ENCODE results near the gene PTPRA.

PTPRA gene

GRCh38 chr20:2835331-2835796 lies 37.9 kb upstream of the PTPRA start:
- no peak for TF ChIP-seq CTCF (IDR thresholded peaks at IDR 0.05; ENCODE audit: low read depth, low read length)

GRCh38 chr20:2836035-2836434 lies 37.2 kb upstream of the PTPRA start:
- no peak for TF ChIP-seq CTCF (IDR thresholded peaks at IDR 0.05; ENCODE audit: low read depth, low read length)
- DNase-seq (ENCODE audit: extremely low read depth, low read depth): no peak

More at GRCh38 chr20:2835331-2835796, 37.9 kb upstream of the PTPRA start:
- DNase-seq (ENCODE audit: extremely low read depth, low read depth): no peak

- TF ChIP-seq CTCF (IDR thresholded peaks at IDR 0.05; ENCODE audit: low read depth, low read length): no peak
Observed at GRCh38 chr20:2837221-2837960, 35.9 kb upstream of the PTPRA start.

GRCh38 chr20:2838170-2838797 lies 35.0 kb upstream of the PTPRA start:
- DNase-seq (ENCODE audit: extremely low read depth, low read depth): no peak
- no peak for TF ChIP-seq CTCF (IDR thresholded peaks at IDR 0.05; ENCODE audit: low read depth, low read length)

More at GRCh38 chr20:2837221-2837960, 35.9 kb upstream of the PTPRA start:
- no peak for DNase-seq (ENCODE audit: extremely low read depth, low read depth)

GRCh38 chr20:2838847-2839671 lies 34.2 kb upstream of the PTPRA start:
- no peak for TF ChIP-seq CTCF (IDR thresholded peaks at IDR 0.05; ENCODE audit: low read depth, low read length)

GRCh38 chr20:2839732-2840137 lies 33.5 kb upstream of the PTPRA start:
- no peak for TF ChIP-seq CTCF (IDR thresholded peaks at IDR 0.05; ENCODE audit: low read depth, low read length)
- DNase-seq (ENCODE audit: extremely low read depth, low read depth): no peak

More at GRCh38 chr20:2838847-2839671, 34.2 kb upstream of the PTPRA start:
- no peak for DNase-seq (ENCODE audit: extremely low read depth, low read depth)
